Activated naive CD4-positive, alpha-beta T cell treated with anti-CD3 and anti-CD28 coated beads, Interleukin-2, amount 10 ng/mL, durations not matched to agents 7 days and 5 days (primary cell): ENCODE data around the gene RASGRP4.
"Not testable (repeated sequence)": the region's sequence is repeated elsewhere in the genome, so short reads cannot be mapped to it uniquely, and the experiment has no call there.

Experiments used
- CTCF ChIA-PET: fragments of 350-600 bp; sonication (Branson Sonifier 250); formaldehyde crosslinking; loops from one replicate; lab custom pipeline; 2021; ENCODE audit warnings: antibody characterized with exemption; lab: Charles Lee
- DNase-seq: peaks from one replicate; pipeline ENCODE4 v3.0.0-alpha.2; 2020
- H3K27ac Mint-ChIP-seq: one replicate; pipeline ENCODE4 v1.8.0; 2021; ENCODE audit warnings: mild to moderate bottlenecking, moderate library complexity, mixed read lengths
- H3K27me3 Mint-ChIP-seq: one replicate; pipeline ENCODE4 v1.8.0; 2021; ENCODE audit warnings: mild to moderate bottlenecking, mixed read lengths
- H3K36me3 Mint-ChIP-seq: one replicate; pipeline ENCODE4 v1.8.0; 2021; ENCODE audit warnings: mixed read lengths
- H3K4me1 Mint-ChIP-seq: one replicate; pipeline ENCODE4 v1.8.0; 2021; ENCODE audit warnings: mixed read lengths
- H3K4me3 Mint-ChIP-seq: one replicate; pipeline ENCODE4 v1.8.0; 2021; ENCODE audit warnings: mild to moderate bottlenecking, moderate library complexity, mixed read lengths
- H3K9me3 Mint-ChIP-seq: one replicate; pipeline ENCODE4 v1.8.0; 2021; ENCODE audit warnings: mixed read lengths

The RASGRP4 gene

GRCh38 chr19:38417544-38418506 lies 8.2 kb downstream of the RASGRP4 start:
- DNase-seq: peak; percentile 79
- Mint-ChIP-seq H3K27ac (peak overlapping the region; percentile 81), H3K36me3 (no peaks in the 10 kb centered on the region), H3K9me3 (no peaks in the 10 kb centered on the region), H3K27me3 (peaks cover 28% of the 10 kb centered on the region), H3K4me3 (peak overlapping the region; percentile 76), H3K4me1 (peaks cover 25% of the 10 kb centered on the region)
- CTCF ChIA-PET: interaction anchor here (1.1 to 1.9 kb wide), 2 partner anchors 9 to 15 kb away, joined by 5 to 8 read pairs; partner anchors contain the start of genes FAM98C and RASGRP4

DNA sequence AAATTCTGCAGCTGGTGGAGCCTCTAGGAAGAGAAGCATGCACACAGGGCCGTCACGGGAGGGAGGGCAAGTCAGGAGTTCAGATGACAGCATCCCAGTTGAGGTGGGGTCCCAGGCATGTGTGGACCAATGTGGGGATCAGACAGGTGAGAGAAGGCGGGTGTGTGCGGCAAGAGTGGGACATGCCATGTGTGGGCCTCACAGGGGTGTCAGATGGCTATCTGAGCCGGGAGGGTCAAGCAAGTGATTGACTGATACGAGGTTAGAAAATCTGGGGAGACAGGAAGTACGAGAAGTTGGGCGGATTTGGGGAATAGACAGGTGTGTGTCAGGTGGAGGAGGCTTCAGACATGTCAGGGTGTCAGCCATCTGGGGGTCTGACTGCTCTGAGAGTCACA lies 8.9 kb downstream of the RASGRP4 start:
- H3K27me3 Mint-ChIP-seq: peaks cover 26% of the 10 kb centered on the region
- peak overlapping the region; percentile 76 for H3K4me3 Mint-ChIP-seq
- no peaks in the 10 kb centered on the region for H3K36me3 Mint-ChIP-seq
- no peak for DNase-seq
- CTCF ChIA-PET: interaction anchor here (1.1 to 1.9 kb wide), 3 partner anchors 9 to 217 kb away, joined by 4 to 8 read pairs (median 5); partner anchors contain the start of genes FAM98C and RASGRP4
- no peaks in the 10 kb centered on the region for H3K9me3 Mint-ChIP-seq
- H3K4me1 Mint-ChIP-seq: peaks cover 25% of the 10 kb centered on the region
- peak overlapping the region; percentile 81 for H3K27ac Mint-ChIP-seq

DNA sequence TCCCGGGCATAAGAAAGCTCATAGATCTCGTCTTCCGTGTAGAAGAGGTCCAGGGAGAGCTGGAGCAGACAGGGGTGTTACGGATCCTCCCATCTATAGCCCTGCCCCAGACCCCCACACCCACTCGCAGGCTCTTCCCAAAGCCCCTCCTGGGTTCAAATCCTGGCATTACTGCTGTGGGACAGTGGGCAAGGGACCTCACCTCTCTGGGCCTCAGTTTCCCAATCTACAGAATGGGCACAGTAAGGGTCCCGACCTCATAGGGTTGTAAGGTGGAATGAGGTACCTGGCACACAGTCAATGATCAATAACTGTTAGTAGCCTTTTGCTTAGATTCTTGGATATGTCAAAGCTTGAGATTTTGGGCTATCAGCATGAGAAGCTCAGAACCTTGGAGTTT lies 12.6 kb downstream of the RASGRP4 start:
- Mint-ChIP-seq H3K27me3 (peaks cover 7% of the 10 kb centered on the region), H3K36me3 (peaks cover 3% of the 10 kb centered on the region), H3K4me1 (peaks cover 19% of the 10 kb centered on the region), H3K4me3 (no peak overlapping the region), H3K9me3 (no peaks in the 10 kb centered on the region), H3K27ac (no peak overlapping the region)
- CTCF ChIA-PET: interaction anchor here (1.8 kb wide), 1 partner anchor 10 kb away, joined by 6 read pairs; the partner anchor contains the start of gene FAM98C
- no peak for DNase-seq

GRCh38 chr19:38412961-38413360 lies 13.1 kb downstream of the RASGRP4 start:
- Mint-ChIP-seq H3K9me3 (no peaks in the 10 kb centered on the region), H3K27me3 (peaks cover 5% of the 10 kb centered on the region), H3K36me3 (peaks cover 3% of the 10 kb centered on the region), H3K4me3 (no peak overlapping the region), H3K27ac (no peak overlapping the region), H3K4me1 (peaks cover 16% of the 10 kb centered on the region)
- CTCF ChIA-PET: no interaction called here
- no peak for DNase-seq

DNA sequence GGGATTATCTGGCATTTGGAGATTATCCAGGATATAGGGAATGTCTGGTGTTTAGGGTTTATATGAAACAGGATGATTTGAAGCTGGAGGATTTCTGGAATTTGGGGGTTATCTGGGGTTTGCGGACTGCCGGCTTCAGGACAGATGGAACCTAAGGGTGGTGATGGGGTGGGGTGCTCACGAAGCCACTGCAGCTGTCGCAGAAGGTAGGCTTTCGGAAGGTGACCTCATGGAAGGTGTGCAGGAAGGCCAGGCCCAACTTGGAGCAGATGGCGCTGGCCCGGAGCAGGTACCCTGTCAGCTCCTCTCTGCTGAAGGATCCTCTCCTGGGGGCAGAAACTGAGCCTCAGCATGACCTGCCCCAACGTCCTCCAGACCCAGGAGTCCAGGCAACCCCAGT lies 13.5 kb downstream of the RASGRP4 start:
- no peak for DNase-seq
- Mint-ChIP-seq H3K27ac (no peak overlapping the region), H3K36me3 (peaks cover 5% of the 10 kb centered on the region), H3K9me3 (no peaks in the 10 kb centered on the region), H3K4me1 (peaks cover 11% of the 10 kb centered on the region), H3K27me3 (peaks cover under 1% of the 10 kb centered on the region), H3K4me3 (no peak overlapping the region)
- CTCF ChIA-PET: no interaction called here

GRCh38 chr19:38411898-38412297 lies 14.1 kb downstream of the RASGRP4 start:
- H3K4me1 Mint-ChIP-seq, DNase-seq, CTCF ChIA-PET, H3K36me3 Mint-ChIP-seq, H3K27ac Mint-ChIP-seq, H3K9me3 Mint-ChIP-seq, H3K4me3 Mint-ChIP-seq, H3K27me3 Mint-ChIP-seq: not testable (repeated sequence)

- no peak overlapping the region for H3K4me3 Mint-ChIP-seq
- H3K36me3 Mint-ChIP-seq: peaks cover 9% of the 10 kb centered on the region
- no peak for DNase-seq
- CTCF ChIA-PET: interaction anchor here (1.2 kb wide), 2 partner anchors 9 to 104 kb away, joined by 3 read pairs; partner anchors contain the start of gene FAM98C
- no peak overlapping the region for H3K27ac Mint-ChIP-seq
- H3K9me3 Mint-ChIP-seq: no peaks in the 10 kb centered on the region
- no peaks in the 10 kb centered on the region for H3K27me3 Mint-ChIP-seq
- no peaks in the 10 kb centered on the region for H3K4me1 Mint-ChIP-seq
These were observed 14.8 kb downstream of the RASGRP4 start for GRCh38 chr19:38411041-38411712.

DNA sequence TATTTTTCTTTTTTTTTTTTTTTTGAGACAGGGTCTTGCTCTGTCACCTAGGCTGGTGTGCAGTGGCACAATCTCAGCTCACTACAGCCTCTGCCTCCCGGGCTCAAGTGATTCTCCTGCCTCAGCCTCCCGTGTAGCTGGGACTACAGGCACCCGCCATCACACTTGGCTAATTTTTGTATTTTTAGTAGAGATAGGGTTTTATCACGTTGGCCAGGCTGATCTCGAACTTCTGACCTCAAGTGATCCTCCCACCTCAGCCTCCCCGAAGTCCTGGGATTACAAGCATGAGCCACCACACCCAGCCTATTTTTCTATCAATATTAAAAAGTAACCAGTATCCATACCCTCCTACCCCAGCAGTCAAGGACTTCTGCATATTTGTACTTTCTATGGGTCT lies 15.6 kb downstream of the RASGRP4 start:
- not testable (repeated sequence) for DNase-seq, H3K4me1 Mint-ChIP-seq, H3K4me3 Mint-ChIP-seq, H3K27me3 Mint-ChIP-seq, H3K36me3 Mint-ChIP-seq, H3K9me3 Mint-ChIP-seq, H3K27ac Mint-ChIP-seq
- CTCF ChIA-PET: interaction anchor here (1.2 kb wide), 2 partner anchors 8 to 105 kb away, joined by 3 read pairs; partner anchors contain the start of gene FAM98C

GRCh38 chr19:38409631-38410133 lies 16.3 kb downstream of the RASGRP4 start:
- no peak overlapping the region for H3K27ac Mint-ChIP-seq
- peaks cover 15% of the 10 kb centered on the region for H3K36me3 Mint-ChIP-seq
- peaks cover 9% of the 10 kb centered on the region for H3K4me1 Mint-ChIP-seq
- CTCF ChIA-PET: interaction anchor here (1.2 kb wide), 1 partner anchor 106 kb away, joined by 3 read pairs; no protein-coding TSS in a partner anchor
- H3K9me3 Mint-ChIP-seq: no peaks in the 10 kb centered on the region
- H3K4me3 Mint-ChIP-seq: no peak overlapping the region
- no peak for DNase-seq
- no peaks in the 10 kb centered on the region for H3K27me3 Mint-ChIP-seq

GRCh38 chr19:38405276-38405675 lies 20.7 kb downstream of the RASGRP4 start:
- CTCF ChIA-PET: interaction anchor here (0.8 to 3.3 kb wide), 4 partner anchors 108 to 525 kb away, joined by 3 to 42 read pairs (median 3); partner anchors contain the start of genes MRPS12 and SARS2
- Mint-ChIP-seq H3K9me3 (no peaks in the 10 kb centered on the region), H3K4me1 (peaks cover 28% of the 10 kb centered on the region), H3K27me3 (peaks cover 7% of the 10 kb centered on the region), H3K36me3 (peaks cover 15% of the 10 kb centered on the region), H3K27ac (peak overlapping the region; percentile 61), H3K4me3 (no peak overlapping the region)
- no peak for DNase-seq

DNA sequence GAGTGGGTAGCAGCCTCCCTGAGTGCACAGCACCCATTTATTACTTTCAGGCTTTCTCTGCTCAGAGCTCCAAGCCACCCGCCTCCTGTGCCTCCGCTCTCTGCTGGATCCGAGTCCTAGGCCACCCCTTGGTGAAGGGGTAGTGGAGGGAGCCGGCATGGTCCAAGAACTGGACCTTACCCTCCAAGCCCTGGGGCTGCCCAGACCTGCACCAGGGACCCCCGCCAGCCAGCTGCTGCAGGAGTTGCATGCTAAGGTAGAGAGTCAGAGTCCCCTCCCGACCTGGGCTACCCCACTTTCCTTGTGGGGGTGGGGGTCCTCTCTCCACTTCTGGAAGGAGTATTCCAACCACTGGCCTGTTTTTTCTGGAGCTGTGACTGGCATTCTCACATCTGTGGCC lies 21.2 kb downstream of the RASGRP4 start:
- H3K27ac Mint-ChIP-seq: peak overlapping the region; percentile 75

DNA sequence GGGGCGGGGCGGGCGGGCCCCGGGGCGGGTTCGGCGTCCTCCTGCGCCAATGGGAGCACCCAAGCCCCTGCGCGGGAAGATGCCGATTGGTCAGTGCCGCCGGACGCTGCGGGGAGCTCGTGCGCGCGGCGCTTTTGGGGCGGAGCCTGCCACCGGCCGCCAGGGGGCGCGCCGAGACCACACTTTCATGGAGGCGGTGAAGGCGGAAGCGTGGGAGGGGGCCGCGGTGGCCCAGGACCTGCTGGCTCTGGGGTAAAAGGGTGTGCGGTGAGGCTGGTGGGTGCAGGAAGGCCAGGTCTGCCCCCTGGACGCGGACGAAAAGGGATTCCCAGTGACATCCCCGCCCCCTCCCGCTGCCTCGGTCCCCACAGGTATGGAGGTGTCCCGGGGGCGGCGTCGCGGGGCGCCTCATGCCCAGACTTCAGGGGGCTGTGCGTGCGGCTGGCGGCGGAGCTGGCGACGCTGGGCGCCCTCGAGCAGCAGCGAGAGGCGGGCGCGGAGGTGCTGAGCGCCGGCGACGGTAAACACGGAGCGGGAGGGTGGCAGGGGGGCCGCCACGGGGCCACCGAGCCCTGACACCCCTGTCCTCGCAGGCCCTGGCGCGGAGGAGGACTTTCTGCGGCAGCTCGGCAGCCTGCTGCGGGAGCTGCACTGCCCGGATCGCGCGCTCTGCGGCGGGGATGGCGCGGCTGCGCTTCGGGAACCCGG lies 22.9 kb downstream of the RASGRP4 start, which contains the start of gene FAM98C:
TSS of gene FAM98C (plus strand) at position 127 of the 708 bp plus-strand sequence. CDS start at position 188, 61 bp downstream.
- Mint-ChIP-seq H3K27me3 (peaks cover 19% of the 10 kb centered on the region), H3K4me3 (peak within 1 kb of the TSS; percentile 92), H3K4me1 (peaks cover 28% of the 10 kb centered on the region), H3K36me3 (peaks cover 15% of the 10 kb centered on the region), H3K27ac (peak within 1 kb of the TSS; percentile 94), H3K9me3 (no peaks in the 10 kb centered on the region)
- peak; percentile 97 for DNase-seq
- CTCF ChIA-PET: interaction anchor here (0.6 to 3.3 kb wide), 38 partner anchors 8 to 549 kb away, joined by 3 to 42 read pairs (median 4); partner anchors contain the start of genes ACTN4, EIF3K, GGN and MAP4K1

More for the DNA sequence above, 21.2 kb downstream of the RASGRP4 start:
- H3K9me3 Mint-ChIP-seq: no peaks in the 10 kb centered on the region
- peaks cover 11% of the 10 kb centered on the region for H3K27me3 Mint-ChIP-seq
- H3K36me3 Mint-ChIP-seq: peaks cover 15% of the 10 kb centered on the region
- DNase-seq: no peak
- peak overlapping the region; percentile 92 for H3K4me3 Mint-ChIP-seq
- H3K4me1 Mint-ChIP-seq: peaks cover 28% of the 10 kb centered on the region
- CTCF ChIA-PET: interaction anchor here (0.8 to 3.3 kb wide), 5 partner anchors 108 to 526 kb away, joined by 3 to 42 read pairs (median 3); partner anchors contain the start of genes MRPS12 and SARS2

- no peak for DNase-seq
- H3K36me3 Mint-ChIP-seq: peaks cover 13% of the 10 kb centered on the region
- no peaks in the 10 kb centered on the region for H3K9me3 Mint-ChIP-seq
- peaks cover 28% of the 10 kb centered on the region for H3K4me1 Mint-ChIP-seq
- CTCF ChIA-PET: interaction anchor here (0.6 to 3.3 kb wide), 35 partner anchors 8 to 550 kb away, joined by 3 to 42 read pairs (median 4); partner anchors contain the start of genes ACTN4, EIF3K, GGN and MAP4K1
- H3K4me3 Mint-ChIP-seq: peak overlapping the region; percentile 92
- peak overlapping the region; percentile 94 for H3K27ac Mint-ChIP-seq
- H3K27me3 Mint-ChIP-seq: peaks cover 22% of the 10 kb centered on the region
These were observed 23.4 kb downstream of the RASGRP4 start for GRCh38 chr19:38402623-38402966.
